ENCODE results near the gene GPR107.

The GPR107 gene

GRCh38 chr9:130045725-130046450, 7.8 kb upstream of the GPR107 start:
- no peak for DNase-seq (ENCODE audit: extremely low read depth, insufficient read length)
- Histone ChIP-seq H3K4me3 (replicated peaks; ENCODE audit: low read depth, low read length) (no peak overlapping the region; the same call in 1 of the 2 replicates), H3K36me3 (ENCODE audit: control insufficient read depth, insufficient read depth, low read length) (no peaks in the 10 kb centered on the region), H3K27me3 (replicated peaks; ENCODE audit: control insufficient read depth, insufficient read depth, low read length) (no peaks in the 10 kb centered on the region)
- TF ChIP-seq CTCF (IDR thresholded peaks at IDR 0.05; ENCODE audit: insufficient read depth, low read length, poor library complexity, severe bottlenecking): no peak

GRCh38 chr9:130049431-130050210, 4.1 kb upstream of the GPR107 start:
- no peaks in the 10 kb centered on the region for H3K36me3 ChIP-seq (ENCODE audit: control insufficient read depth, insufficient read depth, low read length)
- no peak for TF ChIP-seq CTCF (IDR thresholded peaks at IDR 0.05; ENCODE audit: insufficient read depth, low read length, poor library complexity, severe bottlenecking)
- no peak overlapping the region for H3K4me3 ChIP-seq (replicated peaks; ENCODE audit: low read depth, low read length)

GRCh38 chr9:130050462-130050861, 3.2 kb upstream of the GPR107 start:
- Histone ChIP-seq H3K27me3 (replicated peaks; ENCODE audit: control insufficient read depth, insufficient read depth, low read length) (no peaks in the 10 kb centered on the region), H3K4me3 (replicated peaks; ENCODE audit: low read depth, low read length) (no peak overlapping the region), H3K36me3 (ENCODE audit: control insufficient read depth, insufficient read depth, low read length) (no peaks in the 10 kb centered on the region)
- no peak for DNase-seq (ENCODE audit: extremely low read depth, insufficient read length)
- no peak for TF ChIP-seq CTCF (IDR thresholded peaks at IDR 0.05; ENCODE audit: insufficient read depth, low read length, poor library complexity, severe bottlenecking)

More at GRCh38 chr9:130049431-130050210, 4.1 kb upstream of the GPR107 start:
- no peak for DNase-seq (ENCODE audit: extremely low read depth, insufficient read length)
- H3K27me3 ChIP-seq (replicated peaks; ENCODE audit: control insufficient read depth, insufficient read depth, low read length): no peaks in the 10 kb centered on the region

GRCh38 chr9:130051855-130052254, 1.9 kb upstream of the GPR107 start:
- no peak for TF ChIP-seq CTCF (IDR thresholded peaks at IDR 0.05; ENCODE audit: insufficient read depth, low read length, poor library complexity, severe bottlenecking)
- H3K27me3 ChIP-seq (replicated peaks; ENCODE audit: control insufficient read depth, insufficient read depth, low read length): no peaks in the 10 kb centered on the region
- H3K4me3 ChIP-seq (replicated peaks; ENCODE audit: low read depth, low read length): peak overlapping the region; percentile 18
- DNase-seq (ENCODE audit: extremely low read depth, insufficient read length): no peak
- H3K36me3 ChIP-seq (ENCODE audit: control insufficient read depth, insufficient read depth, low read length): no peaks in the 10 kb centered on the region

GRCh38 chr9:130053109-130053503, 600 bp upstream of the GPR107 start:
- DNase-seq (ENCODE audit: extremely low read depth, insufficient read length): no peak
- Histone ChIP-seq H3K27me3 (replicated peaks; ENCODE audit: control insufficient read depth, insufficient read depth, low read length) (no peaks in the 10 kb centered on the region), H3K4me3 (replicated peaks; ENCODE audit: low read depth, low read length) (peak overlapping the region; percentile 97), H3K36me3 (ENCODE audit: control insufficient read depth, insufficient read depth, low read length) (no peaks in the 10 kb centered on the region)
- TF ChIP-seq CTCF (IDR thresholded peaks at IDR 0.05; ENCODE audit: insufficient read depth, low read length, poor library complexity, severe bottlenecking): no peak
